HepG2 (cell line): ENCODE results near the gene TBXAS1. TPM values are rescaled to one million over a fixed set of nuclear protein-coding genes. Genes with fewer than 3 reads are reported as not detected.

ENCODE experiments used
- FOXM1 ChIP-seq: sonication (generic); formaldehyde crosslinking; IDR thresholded peaks from 2 replicates; pipeline ENCODE4 v1.5.0; 2020; ENCODE audit warnings: missing genetic modification reagents
- GZF1 ChIP-seq: sonication (generic); formaldehyde crosslinking; IDR thresholded peaks from 2 replicates; pipeline ENCODE4 v1.5.1; 2020; ENCODE audit warnings: mild to moderate bottlenecking, missing genetic modification reagents
- HNF4G ChIP-seq, 2 experiments: sonication (generic) in 1 of 2; formaldehyde crosslinking in 1 of 2; IDR thresholded peaks; 2 replicates each; pipeline versions ENCODE4 v1.4.0 to v1.6.1; 2011 to 2020; ENCODE audit warnings: borderline replicate concordance in 2 of 2, low read depth in 2 of 2, mild to moderate bottlenecking in 2 of 2, low read length in 1 of 2, missing genetic modification reagents in 1 of 2, moderate library complexity in 1 of 2
- MBD4 ChIP-seq: IDR thresholded peaks from 2 replicates; pipeline ENCODE4 v1.6.1; 2012; ENCODE audit warnings: low read length, inconsistent platforms, borderline replicate concordance
- PHF8 ChIP-seq: sonication (generic); formaldehyde crosslinking; IDR thresholded peaks from 2 replicates; pipeline ENCODE4 v1.5.0; 2020; ENCODE audit warnings: missing genetic modification reagents
- RBFOX2 ChIP-seq: fragments of 200-400 bp; formaldehyde crosslinking; IDR thresholded peaks from 2 replicates; pipeline ENCODE4 v1.6.1; 2017; ENCODE audit warnings: low read depth, mild to moderate bottlenecking, low read length
- THAP11 ChIP-seq: IDR thresholded peaks from 2 replicates; pipeline ENCODE4 v1.6.1; 2016; ENCODE audit warnings: missing biosample characterization, missing genetic modification reagents
- ZFX ChIP-seq: sonication (generic); formaldehyde crosslinking; IDR thresholded peaks from 2 replicates; pipeline ENCODE4 v1.4.0; 2020; ENCODE audit warnings: mild to moderate bottlenecking, low read depth, missing genetic modification reagents, moderate library complexity
- polyA plus RNA-seq, 8 experiments: library from polyadenylated mRNA; depleted of rRNA in 3 of 8; stranded (reverse) in 7 of 8; unstranded in 1 of 8; fragments of >200 nt; fragmentation: Illumina TruSeq in 4 of 8; extraction: Trizol in 4 of 8; gene quantifications; 2 replicates each; pipeline versions ENCODE4 v1.2.1 to v1.2.3, GENCODE V29; 2011 to 2016; ENCODE audit warnings: low read depth in 4 of 8, missing spikeins in 1 of 8, mixed read lengths in 1 of 8; ENCODE audit not compliant: insufficient read depth in 1 of 8
- total RNA-seq, 5 experiments: library from RNA; depleted of rRNA; stranded (reverse); fragments of >200 nt; fragmentation: Illumina TruSeq; extraction: Trizol; gene quantifications; 2 replicates each; pipeline ENCODE4 v1.2.3, GENCODE V29; 2016; ENCODE audit warnings: low read depth in 1 of 5
- TF ChIP-seq, protein P1 (sequence below): sonication (generic); formaldehyde crosslinking; IDR thresholded peaks from 2 replicates; pipeline ENCODE4 v1.5.1; 2020; ENCODE audit warnings: mild to moderate bottlenecking, missing genetic modification reagents, borderline replicate concordance
- TF ChIP-seq, protein P2 (sequence below): sonication (generic); formaldehyde crosslinking; IDR thresholded peaks from 2 replicates; pipeline ENCODE4 v1.8.1; 2023; ENCODE audit warnings: mild to moderate bottlenecking, missing genetic modification reagents
- TF ChIP-seq, protein P3 (sequence below): sonication (generic); formaldehyde crosslinking; IDR thresholded peaks from 2 replicates; pipeline ENCODE4 v1.9.0; 2021; ENCODE audit warnings: missing genetic modification reagents, borderline replicate concordance
- TF ChIP-seq, protein P4 (sequence below): sonication (generic); formaldehyde crosslinking; IDR thresholded peaks from 2 replicates; pipeline ENCODE4 v1.4.0; 2020; ENCODE audit warnings: mild to moderate bottlenecking, missing genetic modification reagents
- TF ChIP-seq, protein P5 (sequence below): sonication (generic); formaldehyde crosslinking; IDR thresholded peaks from 2 replicates; pipeline ENCODE4 v1.4.0; 2020; ENCODE audit warnings: missing genetic modification reagents, low read depth, mild to moderate bottlenecking, borderline replicate concordance

TBXAS1 gene
- total and polyA plus RNA-seq, 2 of the 13 experiments (the other 11 are each of a cell fraction or from before 2014, with no cell fraction given): 4.0 to 4.9 TPM

DNA sequence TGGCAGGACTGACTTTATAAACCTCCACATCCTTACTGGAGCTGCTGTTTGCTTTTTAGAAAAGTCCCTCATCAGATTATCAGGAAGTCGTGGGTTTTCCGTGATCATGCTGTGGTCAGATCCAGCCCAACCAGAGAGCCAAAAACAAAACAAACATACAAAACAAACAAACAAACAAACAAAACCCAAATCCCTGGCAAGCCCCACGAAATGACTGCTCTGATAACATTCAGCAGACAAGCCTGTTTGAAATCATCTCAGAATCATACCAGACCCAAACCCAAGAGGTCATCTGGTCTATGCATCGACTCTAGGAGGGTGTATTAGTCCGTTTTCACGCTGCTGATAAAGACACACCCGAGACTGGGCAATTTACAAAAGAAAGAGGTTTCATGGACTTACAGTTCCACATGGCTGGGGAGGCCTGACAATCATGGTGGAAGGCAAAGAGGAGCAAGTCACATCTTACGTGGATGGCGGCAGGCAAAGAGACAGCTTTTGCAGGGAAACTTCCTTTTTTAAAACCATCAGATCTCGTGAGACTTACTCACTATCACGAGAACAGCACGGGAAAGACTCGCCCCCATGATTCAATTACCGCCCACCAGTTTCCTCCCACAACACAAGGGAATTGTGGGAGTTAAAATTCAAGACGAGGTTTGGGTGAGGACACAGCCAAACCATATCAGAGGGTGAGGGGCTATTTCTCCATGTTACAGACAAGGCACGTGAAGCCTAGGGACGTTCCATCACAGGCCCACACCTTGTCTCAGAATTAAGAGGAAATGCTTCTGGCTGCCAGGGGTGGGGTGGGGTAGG, 148.0 kb downstream of the TBXAS1 start (continued):
- TF ChIP-seq, protein P1, sequence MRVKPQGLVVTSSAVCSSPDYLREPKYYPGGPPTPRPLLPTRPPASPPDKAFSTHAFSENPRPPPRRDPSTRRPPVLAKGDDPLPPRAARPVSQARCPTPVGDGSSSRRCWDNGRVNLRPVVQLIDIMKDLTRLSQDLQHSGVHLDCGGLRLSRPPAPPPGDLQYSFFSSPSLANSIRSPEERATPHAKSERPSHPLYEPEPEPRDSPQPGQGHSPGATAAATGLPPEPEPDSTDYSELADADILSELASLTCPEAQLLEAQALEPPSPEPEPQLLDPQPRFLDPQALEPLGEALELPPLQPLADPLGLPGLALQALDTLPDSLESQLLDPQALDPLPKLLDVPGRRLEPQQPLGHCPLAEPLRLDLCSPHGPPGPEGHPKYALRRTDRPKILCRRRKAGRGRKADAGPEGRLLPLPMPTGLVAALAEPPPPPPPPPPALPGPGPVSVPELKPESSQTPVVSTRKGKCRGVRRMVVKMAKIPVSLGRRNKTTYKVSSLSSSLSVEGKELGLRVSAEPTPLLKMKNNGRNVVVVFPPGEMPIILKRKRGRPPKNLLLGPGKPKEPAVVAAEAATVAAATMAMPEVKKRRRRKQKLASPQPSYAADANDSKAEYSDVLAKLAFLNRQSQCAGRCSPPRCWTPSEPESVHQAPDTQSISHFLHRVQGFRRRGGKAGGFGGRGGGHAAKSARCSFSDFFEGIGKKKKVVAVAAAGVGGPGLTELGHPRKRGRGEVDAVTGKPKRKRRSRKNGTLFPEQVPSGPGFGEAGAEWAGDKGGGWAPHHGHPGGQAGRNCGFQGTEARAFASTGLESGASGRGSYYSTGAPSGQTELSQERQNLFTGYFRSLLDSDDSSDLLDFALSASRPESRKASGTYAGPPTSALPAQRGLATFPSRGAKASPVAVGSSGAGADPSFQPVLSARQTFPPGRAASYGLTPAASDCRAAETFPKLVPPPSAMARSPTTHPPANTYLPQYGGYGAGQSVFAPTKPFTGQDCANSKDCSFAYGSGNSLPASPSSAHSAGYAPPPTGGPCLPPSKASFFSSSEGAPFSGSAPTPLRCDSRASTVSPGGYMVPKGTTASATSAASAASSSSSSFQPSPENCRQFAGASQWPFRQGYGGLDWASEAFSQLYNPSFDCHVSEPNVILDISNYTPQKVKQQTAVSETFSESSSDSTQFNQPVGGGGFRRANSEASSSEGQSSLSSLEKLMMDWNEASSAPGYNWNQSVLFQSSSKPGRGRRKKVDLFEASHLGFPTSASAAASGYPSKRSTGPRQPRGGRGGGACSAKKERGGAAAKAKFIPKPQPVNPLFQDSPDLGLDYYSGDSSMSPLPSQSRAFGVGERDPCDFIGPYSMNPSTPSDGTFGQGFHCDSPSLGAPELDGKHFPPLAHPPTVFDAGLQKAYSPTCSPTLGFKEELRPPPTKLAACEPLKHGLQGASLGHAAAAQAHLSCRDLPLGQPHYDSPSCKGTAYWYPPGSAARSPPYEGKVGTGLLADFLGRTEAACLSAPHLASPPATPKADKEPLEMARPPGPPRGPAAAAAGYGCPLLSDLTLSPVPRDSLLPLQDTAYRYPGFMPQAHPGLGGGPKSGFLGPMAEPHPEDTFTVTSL: no peak
- TF ChIP-seq, protein P2, sequence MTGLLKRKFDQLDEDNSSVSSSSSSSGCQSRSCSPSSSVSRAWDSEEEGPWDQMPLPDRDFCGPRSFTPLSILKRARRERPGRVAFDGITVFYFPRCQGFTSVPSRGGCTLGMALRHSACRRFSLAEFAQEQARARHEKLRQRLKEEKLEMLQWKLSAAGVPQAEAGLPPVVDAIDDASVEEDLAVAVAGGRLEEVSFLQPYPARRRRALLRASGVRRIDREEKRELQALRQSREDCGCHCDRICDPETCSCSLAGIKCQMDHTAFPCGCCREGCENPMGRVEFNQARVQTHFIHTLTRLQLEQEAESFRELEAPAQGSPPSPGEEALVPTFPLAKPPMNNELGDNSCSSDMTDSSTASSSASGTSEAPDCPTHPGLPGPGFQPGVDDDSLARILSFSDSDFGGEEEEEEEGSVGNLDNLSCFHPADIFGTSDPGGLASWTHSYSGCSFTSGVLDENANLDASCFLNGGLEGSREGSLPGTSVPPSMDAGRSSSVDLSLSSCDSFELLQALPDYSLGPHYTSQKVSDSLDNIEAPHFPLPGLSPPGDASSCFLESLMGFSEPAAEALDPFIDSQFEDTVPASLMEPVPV (CRISPR knock-in tag): no peak
- peak; percentile 51; the same call in 1 of the 2 replicates for TF ChIP-seq PHF8 (CRISPR knock-in tag)
- TF ChIP-seq, protein P3, sequence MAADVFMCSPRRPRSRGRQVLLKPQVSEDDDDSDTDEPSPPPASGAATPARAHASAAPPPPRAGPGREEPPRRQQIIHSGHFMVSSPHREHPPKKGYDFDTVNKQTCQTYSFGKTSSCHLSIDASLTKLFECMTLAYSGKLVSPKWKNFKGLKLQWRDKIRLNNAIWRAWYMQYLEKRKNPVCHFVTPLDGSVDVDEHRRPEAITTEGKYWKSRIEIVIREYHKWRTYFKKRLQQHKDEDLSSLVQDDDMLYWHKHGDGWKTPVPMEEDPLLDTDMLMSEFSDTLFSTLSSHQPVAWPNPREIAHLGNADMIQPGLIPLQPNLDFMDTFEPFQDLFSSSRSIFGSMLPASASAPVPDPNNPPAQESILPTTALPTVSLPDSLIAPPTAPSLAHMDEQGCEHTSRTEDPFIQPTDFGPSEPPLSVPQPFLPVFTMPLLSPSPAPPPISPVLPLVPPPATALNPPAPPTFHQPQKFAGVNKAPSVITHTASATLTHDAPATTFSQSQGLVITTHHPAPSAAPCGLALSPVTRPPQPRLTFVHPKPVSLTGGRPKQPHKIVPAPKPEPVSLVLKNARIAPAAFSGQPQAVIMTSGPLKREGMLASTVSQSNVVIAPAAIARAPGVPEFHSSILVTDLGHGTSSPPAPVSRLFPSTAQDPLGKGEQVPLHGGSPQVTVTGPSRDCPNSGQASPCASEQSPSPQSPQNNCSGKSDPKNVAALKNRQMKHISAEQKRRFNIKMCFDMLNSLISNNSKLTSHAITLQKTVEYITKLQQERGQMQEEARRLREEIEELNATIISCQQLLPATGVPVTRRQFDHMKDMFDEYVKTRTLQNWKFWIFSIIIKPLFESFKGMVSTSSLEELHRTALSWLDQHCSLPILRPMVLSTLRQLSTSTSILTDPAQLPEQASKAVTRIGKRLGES (CRISPR knock-in tag): no peak
- TF ChIP-seq THAP11 (CRISPR knock-in tag): peak; percentile 14; the same call in 1 of the 2 replicates
- TF ChIP-seq, protein P4, sequence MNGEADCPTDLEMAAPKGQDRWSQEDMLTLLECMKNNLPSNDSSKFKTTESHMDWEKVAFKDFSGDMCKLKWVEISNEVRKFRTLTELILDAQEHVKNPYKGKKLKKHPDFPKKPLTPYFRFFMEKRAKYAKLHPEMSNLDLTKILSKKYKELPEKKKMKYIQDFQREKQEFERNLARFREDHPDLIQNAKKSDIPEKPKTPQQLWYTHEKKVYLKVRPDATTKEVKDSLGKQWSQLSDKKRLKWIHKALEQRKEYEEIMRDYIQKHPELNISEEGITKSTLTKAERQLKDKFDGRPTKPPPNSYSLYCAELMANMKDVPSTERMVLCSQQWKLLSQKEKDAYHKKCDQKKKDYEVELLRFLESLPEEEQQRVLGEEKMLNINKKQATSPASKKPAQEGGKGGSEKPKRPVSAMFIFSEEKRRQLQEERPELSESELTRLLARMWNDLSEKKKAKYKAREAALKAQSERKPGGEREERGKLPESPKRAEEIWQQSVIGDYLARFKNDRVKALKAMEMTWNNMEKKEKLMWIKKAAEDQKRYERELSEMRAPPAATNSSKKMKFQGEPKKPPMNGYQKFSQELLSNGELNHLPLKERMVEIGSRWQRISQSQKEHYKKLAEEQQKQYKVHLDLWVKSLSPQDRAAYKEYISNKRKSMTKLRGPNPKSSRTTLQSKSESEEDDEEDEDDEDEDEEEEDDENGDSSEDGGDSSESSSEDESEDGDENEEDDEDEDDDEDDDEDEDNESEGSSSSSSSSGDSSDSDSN (CRISPR knock-in tag): no peak
- no peak for TF ChIP-seq FOXM1 (CRISPR knock-in tag)
- no peak for TF ChIP-seq HNF4G (IDR thresholded peaks at IDR 0.05; ENCODE audit: borderline replicate concordance, low read depth, low read length)
- TF ChIP-seq HNF4G (CRISPR knock-in tag; IDR thresholded peaks at IDR 0.05; ENCODE audit: borderline replicate concordance, low read depth): no peak
- TF ChIP-seq MBD4: no peak
- TF ChIP-seq GZF1 (CRISPR knock-in tag): no peak
- TF ChIP-seq ZFX (CRISPR knock-in tag): peak; percentile 34; the same call in 1 of the 2 replicates
- TF ChIP-seq, protein P5, sequence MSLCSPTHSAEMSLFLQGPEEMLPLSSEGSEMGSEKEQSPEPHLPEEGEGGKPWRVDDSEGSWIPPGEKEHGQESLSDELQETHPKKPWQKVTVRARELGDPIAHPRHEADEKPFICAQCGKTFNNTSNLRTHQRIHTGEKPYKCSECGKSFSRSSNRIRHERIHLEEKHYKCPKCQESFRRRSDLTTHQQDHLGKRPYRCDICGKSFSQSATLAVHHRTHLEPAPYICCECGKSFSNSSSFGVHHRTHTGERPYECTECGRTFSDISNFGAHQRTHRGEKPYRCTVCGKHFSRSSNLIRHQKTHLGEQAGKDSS: no peak
- TF ChIP-seq RBFOX2: no peak
